HG03039 (cell line): Measurements from ENCODE around the gene RAB39A.

Experiments used
- ATAC-seq: cut with Tn5 transposase; IDR thresholded peaks from one replicate; pipeline ENCODE4 v1.9.1; 2021; ENCODE audit warnings: mild to moderate bottlenecking, moderate library complexity; ENCODE audit not compliant: unreplicated experiment

Gene RAB39A

GRCh38 chr11:107957109-107957588, 28.9 kb downstream of the RAB39A start:
- no peak for ATAC-seq

DNA sequence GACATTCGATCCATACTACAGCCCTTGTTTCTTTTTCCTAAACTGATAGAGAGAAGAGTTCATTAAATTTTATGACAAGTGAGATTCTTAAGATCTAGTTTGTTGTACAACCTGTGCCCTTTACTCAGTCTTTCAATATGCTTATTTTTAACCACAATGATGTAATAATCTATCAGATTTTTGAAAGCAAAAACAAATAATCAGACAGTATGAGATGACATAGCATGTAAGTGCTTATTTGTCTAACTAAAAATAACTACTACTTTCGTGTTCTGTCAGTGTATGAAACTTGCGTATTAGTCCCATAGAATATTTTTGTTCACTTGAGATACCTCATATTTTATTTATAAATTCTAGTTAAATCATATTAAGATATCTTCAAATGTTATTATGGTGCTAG, 33.2 kb downstream of the RAB39A start:
- ATAC-seq = no peak

GRCh38 chr11:107962181-107962580, 33.9 kb downstream of the RAB39A start:
- no peak for ATAC-seq

DNA sequence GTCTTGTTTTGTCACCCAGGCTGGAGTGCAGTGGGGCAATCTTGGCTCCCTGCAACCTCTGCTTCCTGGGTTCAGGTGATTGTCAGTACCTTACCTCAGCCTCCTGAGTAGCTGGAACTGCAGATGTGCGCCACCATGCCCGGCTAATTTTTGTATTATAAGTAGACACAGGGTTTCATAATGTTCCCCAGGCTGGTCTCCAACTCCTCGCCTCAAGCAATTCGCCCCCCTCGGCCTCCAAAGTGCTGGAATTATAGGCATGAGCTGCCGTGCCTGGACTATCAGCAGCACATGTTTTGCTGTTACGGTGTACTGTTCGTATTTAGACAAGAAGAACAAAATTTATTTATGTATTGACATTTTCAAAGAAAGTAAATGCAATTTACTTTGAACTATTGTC, 34.8 kb downstream of the RAB39A start:
- no peak for ATAC-seq

GRCh38 chr11:107969219-107969618, 41.0 kb downstream of the RAB39A start:
- ATAC-seq = no peak

- ATAC-seq = no peak
Measured at GRCh38 chr11:107970049-107970448, 41.8 kb downstream of the RAB39A start.

- ATAC-seq = no peak
Measured at GRCh38 chr11:107973641-107974040, 45.4 kb downstream of the RAB39A start.

DNA sequence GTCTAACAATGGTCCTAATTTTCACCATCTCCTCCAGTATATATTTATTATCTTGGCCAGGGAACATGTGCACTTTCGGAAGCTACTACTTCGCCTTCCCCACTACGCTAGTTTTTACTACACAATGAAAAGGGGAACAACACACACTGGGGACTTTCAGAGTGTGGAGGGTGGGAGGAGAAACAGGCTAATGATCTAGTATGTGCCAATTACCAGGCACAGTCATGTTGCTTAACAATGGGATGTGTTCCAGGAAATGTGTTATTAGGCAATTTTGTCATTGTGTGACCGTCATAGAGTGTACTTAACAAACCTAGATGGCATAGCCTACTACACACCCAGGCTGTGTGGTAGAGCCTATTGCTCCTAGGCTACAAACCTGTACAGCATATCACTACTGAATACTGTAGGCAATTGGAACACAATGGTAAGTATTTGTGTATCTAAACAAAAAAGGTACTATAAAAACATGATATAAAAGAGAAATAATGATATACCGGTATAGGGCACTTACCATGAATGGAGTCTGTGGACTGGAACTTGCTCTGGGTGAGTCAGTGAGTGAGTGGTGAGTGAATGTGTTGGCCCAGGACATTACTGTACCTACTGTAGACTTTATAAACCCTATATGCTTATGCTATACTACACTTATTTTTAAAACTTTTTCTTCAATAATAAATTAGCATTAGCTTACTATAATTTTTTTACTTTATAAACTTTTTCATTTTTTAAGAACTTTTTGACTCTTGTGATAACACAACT, 60.3 kb downstream of the RAB39A start:
- no peak for ATAC-seq

- no peak for ATAC-seq
Measured at GRCh38 chr11:107991868-107992414, 63.7 kb downstream of the RAB39A start.

DNA sequence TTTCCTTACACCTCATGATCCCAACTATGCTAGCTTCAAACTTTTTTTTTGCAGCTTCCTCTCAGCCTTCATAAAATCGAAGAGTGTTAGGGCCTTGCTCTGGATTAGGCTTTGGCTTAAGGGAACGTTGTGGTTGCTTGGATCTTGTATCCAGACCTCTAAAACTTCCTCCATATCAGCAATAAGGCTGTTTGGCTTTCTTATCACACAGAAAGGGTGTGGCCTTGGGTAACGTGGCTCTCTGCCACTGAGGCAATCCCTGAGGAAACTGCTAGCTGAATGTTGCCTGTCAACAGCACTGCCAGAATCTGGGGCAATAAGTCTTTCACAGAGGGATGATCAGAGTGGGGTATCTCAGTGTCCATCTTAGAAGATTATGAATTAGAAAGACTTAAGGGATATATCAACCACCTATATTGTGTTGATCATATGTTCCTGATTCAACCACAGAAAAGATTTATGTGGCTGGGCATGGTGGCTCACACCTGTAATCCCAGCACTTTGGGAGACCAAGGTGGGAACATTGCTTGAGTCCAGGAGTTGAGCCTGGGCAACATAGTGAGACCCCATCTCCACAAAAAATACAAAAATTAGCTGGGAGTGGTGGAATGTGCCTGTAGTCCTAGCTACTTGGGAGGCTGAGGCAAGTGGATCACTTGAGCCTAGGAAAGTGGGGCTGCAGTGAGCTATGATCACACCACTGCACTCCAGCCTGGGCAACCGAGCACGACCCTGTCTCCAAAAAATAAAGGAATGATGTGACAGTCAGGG, 67.9 kb downstream of the RAB39A start:
- no peak for ATAC-seq

GRCh38 chr11:107998761-107999160, 70.5 kb downstream of the RAB39A start:
- ATAC-seq = no peak

DNA sequence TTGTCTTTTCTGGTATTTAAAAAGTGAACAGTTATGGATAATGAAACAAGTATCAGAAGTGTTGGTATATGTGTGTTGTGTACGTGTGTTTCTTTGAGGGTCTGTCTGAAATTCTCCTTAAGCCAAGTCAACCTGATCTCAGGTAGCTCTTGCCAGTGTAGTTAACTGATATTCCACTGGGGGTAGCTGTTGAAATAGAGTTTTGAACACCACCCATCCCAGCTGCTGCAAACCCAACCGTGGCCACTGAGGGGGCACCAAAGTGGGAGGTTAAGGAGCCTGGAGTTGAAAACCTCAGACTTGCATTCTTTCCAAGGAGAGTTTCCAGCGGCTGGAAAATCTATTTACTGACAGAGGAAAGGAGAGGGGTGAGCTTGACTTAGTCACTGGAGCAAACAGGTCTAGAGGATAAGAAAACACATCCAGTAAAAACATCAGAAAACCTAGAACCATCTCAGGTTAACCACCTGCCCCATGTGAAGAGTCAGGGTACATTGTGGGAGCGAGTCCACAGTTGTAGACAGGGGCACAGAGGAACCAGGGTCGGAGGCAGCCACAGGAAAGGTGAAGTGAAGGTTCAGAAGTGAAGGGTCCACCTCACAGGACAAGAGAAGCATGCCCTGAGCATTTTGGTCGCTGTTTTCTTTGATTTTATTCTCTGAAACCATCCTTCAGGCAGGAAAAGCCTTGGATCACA, 71.7 kb downstream of the RAB39A start:
- ATAC-seq = peak; percentile 83

GRCh38 chr11:108002476-108002875, 74.2 kb downstream of the RAB39A start:
- no peak for ATAC-seq

DNA sequence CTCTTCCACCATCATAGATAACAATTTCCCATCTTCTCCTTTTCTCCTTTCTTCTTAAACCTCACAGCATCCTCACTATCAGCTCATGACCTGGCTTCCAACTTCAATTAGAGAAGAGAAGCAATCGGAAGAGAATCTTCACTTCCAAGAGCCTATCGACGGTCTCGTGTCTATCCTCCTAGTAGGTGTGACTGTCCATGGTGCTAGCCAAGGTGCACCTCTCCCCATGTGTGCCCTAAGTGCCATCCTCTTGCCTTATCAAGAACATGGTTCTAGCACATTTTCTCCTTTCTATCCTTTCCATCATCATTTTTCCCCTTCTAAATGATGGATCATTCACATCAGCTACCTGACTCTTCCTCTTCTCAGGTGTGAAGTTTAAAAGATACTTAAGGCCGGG, 75.4 kb downstream of the RAB39A start:
- ATAC-seq = no peak

- no peak for ATAC-seq
Measured at GRCh38 chr11:108007819-108008218, 79.6 kb downstream of the RAB39A start.

DNA sequence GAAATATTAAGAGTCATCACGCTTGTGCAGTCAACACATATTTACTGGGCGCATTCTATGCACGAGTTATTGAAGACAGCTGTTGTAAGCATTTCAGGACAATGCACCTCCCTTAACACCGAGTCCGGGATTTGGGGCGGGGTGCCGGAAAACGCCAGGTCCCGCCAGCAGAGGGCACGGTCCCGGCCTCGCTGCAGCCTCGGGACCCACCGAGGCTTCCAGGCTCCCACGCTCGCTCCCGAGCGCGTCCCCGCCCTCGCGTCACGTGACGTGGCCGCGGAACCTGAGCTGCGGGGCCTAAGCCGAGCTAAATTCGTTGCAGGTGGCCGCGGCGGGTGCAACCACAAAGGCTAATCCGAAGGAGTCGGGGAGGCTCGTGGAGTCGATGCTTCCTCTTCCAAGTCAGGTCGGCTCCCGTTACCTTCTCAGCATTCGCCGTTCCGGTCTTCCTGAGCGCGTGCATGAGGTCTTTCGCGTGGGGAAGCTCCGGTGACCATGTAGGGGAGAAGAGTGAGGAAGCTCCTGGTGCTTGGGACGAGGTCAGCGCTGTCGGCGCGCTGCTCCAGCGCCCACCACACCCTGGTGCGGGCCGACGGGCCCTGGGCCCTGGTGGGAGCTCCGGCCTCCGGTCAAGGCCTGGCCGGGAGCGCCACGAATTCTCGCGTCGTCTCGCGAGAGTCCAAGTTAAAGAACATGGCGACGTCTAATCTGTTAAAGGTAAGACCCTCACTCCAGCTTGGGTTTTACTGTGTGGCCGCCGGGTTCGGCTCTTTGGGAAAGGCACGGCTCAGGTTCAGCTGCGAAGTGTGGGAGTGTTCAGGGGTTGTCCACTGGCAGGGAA, 80.6 kb downstream of the RAB39A start, which contains the start of gene CUL5:
Gene CUL5, plus strand, starts transcription at position 243 of the 841 bp plus-strand sequence. Its CDS starts 451 bp downstream, at position 694.
- peak; percentile 92 for ATAC-seq

- no peak for ATAC-seq
Measured at GRCh38 chr11:108009497-108010370, 81.5 kb downstream of the RAB39A start.

GRCh38 chr11:108012139-108012725, 84.0 kb downstream of the RAB39A start:
- no peak for ATAC-seq
